OCI-LY1 (cell line): ENCODE data around the gene FABP6.

ENCODE experiments used
- EZH2 ChIP-seq: fragments of 200-600 bp; sonication (generic), shearing (Covaris generic); IDR thresholded peaks from 2 replicates; pipeline ENCODE4 v1.8.0; 2017; ENCODE audit warnings: borderline replicate concordance, mixed run types, mild to moderate bottlenecking, antibody characterized with exemption, low read length, moderate library complexity, mixed read lengths
- TF ChIP-seq, protein P1 (sequence below): fragments of 200-600 bp; sonication (generic), shearing (Covaris generic); IDR thresholded peaks from 2 replicates; pipeline ENCODE4 v1.5.1; 2017; ENCODE audit warnings: mild to moderate bottlenecking, antibody characterized with exemption, low read length, moderate library complexity, mixed read lengths

DNA sequence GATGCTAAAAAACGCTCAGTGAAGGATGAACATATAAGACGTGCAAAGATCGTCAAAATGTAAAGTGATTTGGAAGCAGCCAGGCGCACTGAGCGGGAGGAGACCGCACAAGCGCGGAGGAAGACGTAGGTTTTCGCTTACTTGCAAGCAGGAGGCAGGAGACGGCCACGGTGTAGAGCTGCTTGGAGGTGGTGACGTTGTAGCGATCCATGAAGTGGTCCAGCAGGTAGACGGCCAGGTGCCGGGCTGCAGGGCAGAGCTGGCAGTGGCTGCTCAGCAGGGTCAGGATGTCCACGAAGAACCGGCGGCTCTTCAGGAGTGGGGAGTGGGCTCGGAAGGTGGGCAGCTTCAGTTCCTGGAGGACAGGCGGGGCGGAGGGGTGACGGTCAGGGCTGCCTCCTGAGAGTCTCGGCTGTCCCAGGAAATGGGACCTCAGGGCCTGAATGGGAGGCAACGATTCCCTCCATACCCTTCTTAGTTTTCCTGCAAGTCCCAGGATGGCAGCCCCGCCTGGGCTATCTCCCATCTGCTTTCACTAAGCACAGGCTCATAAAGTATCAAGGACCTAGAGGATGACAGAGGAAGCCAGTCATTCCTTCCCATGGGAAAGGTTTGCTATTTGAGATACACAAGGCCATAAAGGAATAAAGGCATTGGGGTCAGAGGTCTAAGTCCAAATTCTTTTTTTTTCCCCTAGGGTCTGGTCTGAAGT lies 51.2 kb downstream of the FABP6 start:
- TF ChIP-seq, protein P1, sequence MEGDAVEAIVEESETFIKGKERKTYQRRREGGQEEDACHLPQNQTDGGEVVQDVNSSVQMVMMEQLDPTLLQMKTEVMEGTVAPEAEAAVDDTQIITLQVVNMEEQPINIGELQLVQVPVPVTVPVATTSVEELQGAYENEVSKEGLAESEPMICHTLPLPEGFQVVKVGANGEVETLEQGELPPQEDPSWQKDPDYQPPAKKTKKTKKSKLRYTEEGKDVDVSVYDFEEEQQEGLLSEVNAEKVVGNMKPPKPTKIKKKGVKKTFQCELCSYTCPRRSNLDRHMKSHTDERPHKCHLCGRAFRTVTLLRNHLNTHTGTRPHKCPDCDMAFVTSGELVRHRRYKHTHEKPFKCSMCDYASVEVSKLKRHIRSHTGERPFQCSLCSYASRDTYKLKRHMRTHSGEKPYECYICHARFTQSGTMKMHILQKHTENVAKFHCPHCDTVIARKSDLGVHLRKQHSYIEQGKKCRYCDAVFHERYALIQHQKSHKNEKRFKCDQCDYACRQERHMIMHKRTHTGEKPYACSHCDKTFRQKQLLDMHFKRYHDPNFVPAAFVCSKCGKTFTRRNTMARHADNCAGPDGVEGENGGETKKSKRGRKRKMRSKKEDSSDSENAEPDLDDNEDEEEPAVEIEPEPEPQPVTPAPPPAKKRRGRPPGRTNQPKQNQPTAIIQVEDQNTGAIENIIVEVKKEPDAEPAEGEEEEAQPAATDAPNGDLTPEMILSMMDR: no peak
- TF ChIP-seq EZH2: no peak
